ENCODE results near the gene ACER2.

Gene ACER2

GRCh38 chr9:19456996-19457692 lies 48.3 kb downstream of the ACER2 start:
- peak; percentile 76 for FAIRE-seq

GRCh38 chr9:19457693-19458009 lies 48.8 kb downstream of the ACER2 start:
- FAIRE-seq, result no peak

- FAIRE-seq, result no peak
Measured at GRCh38 chr9:19460243-19460642, 51.4 kb downstream of the ACER2 start.

GRCh38 chr9:19461135-19461534 lies 52.3 kb downstream of the ACER2 start:
- no peak for FAIRE-seq

GRCh38 chr9:19464061-19464763 lies 55.4 kb downstream of the ACER2 start:
- FAIRE-seq, result no peak

- FAIRE-seq, result no peak
Measured at GRCh38 chr9:19464764-19465585, 56.2 kb downstream of the ACER2 start.

GRCh38 chr9:19465586-19466279 lies 56.9 kb downstream of the ACER2 start:
- FAIRE-seq, result no peak

- no peak for FAIRE-seq
Measured at GRCh38 chr9:19466280-19466639, 57.5 kb downstream of the ACER2 start.

- FAIRE-seq, result no peak
Measured at GRCh38 chr9:19469271-19469670, 60.5 kb downstream of the ACER2 start.

GRCh38 chr9:19470567-19470966 lies 61.8 kb downstream of the ACER2 start:
- FAIRE-seq, result no peak

GRCh38 chr9:19470981-19471650 lies 62.3 kb downstream of the ACER2 start:
- no peak for FAIRE-seq

- FAIRE-seq, result no peak
Measured at GRCh38 chr9:19471737-19472648, 63.2 kb downstream of the ACER2 start.

GRCh38 chr9:19473605-19474004 lies 64.8 kb downstream of the ACER2 start:
- FAIRE-seq, result no peak

GRCh38 chr9:19479874-19480273 lies 71.1 kb downstream of the ACER2 start:
- no peak for FAIRE-seq

GRCh38 chr9:19480345-19480744 lies 71.5 kb downstream of the ACER2 start:
- no peak for FAIRE-seq

GRCh38 chr9:19481121-19481870 lies 72.5 kb downstream of the ACER2 start:
- no peak for FAIRE-seq

- FAIRE-seq, result no peak
Measured at GRCh38 chr9:19481971-19482404, 73.2 kb downstream of the ACER2 start.

GRCh38 chr9:19484699-19485098 lies 75.9 kb downstream of the ACER2 start:
- FAIRE-seq, result no peak

- no peak for FAIRE-seq
Measured at GRCh38 chr9:19485193-19485592, 76.4 kb downstream of the ACER2 start.

- no peak for FAIRE-seq
Measured at GRCh38 chr9:19486803-19487202, 78.0 kb downstream of the ACER2 start.

- no peak for FAIRE-seq
Measured at GRCh38 chr9:19488721-19489120, 79.9 kb downstream of the ACER2 start.

All from endometrium (tissue), 2 donors.